Stimulated activated CD4-positive, alpha-beta T cell treated with anti-CD3 and anti-CD28 coated beads, Interleukin-1b, Interleukin-23, amount 100 ng/mL, for 48 hours (primary cell): ENCODE data around the gene CEBPZOS.

Experiments used
- DNase-seq: peaks from one replicate; pipeline ENCODE4 v3.0.0-alpha.2; 2020

The CEBPZOS gene

GRCh38 chr2:37196320-37197195, at the start of gene CEBPZOS:
Gene CEBPZOS, plus strand, starts transcription at chr2:37196496. Its CDS starts 3,209 bp downstream, at chr2:37199705.
- DNase-seq: peak; percentile 88

DNA sequence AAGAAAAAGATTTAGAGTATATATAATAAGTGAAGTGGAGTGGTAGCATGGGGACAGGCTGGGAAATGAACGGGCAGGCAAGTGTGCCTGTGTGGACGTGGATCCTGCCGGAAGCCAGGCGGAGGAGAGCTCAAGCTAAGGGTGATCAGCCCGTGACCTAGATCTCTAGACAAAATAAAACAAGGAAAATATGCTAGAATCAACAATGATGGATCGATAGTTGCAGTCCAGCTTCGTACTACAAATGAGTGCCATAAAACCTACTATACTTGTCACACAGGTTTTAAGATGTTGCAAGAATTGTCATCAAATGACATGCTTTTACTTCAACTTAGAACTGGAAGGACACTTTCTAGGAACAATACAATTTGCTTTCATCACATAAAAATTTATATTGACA, 48.0 kb upstream of the CEBPZOS start:
- DNase-seq: no peak

- DNase-seq: no peak
Measured at GRCh38 chr2:37149626-37150322, 46.5 kb upstream of the CEBPZOS start.

DNA sequence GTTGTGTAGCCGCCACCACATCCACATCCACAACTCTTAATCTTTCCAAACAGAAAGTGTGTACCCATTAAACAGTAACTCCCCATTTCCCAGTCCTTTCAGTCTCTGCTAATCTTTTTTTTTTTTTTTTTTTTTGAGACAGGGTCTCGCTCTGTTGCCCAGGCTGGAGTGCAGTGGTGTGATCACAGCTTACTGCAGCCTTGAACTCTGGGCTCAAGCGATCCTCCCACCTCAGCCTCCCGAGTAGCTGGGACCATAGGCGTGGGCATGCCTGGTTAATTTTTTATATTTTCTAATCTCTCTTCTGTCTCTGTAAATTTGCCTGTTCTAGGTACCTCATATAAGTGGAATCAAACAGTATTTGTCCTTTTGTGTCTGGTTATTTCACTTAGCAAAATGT, 43.1 kb upstream of the CEBPZOS start:
- DNase-seq: no peak

GRCh38 chr2:37154785-37155184, 41.5 kb upstream of the CEBPZOS start:
- DNase-seq: no peak

DNA sequence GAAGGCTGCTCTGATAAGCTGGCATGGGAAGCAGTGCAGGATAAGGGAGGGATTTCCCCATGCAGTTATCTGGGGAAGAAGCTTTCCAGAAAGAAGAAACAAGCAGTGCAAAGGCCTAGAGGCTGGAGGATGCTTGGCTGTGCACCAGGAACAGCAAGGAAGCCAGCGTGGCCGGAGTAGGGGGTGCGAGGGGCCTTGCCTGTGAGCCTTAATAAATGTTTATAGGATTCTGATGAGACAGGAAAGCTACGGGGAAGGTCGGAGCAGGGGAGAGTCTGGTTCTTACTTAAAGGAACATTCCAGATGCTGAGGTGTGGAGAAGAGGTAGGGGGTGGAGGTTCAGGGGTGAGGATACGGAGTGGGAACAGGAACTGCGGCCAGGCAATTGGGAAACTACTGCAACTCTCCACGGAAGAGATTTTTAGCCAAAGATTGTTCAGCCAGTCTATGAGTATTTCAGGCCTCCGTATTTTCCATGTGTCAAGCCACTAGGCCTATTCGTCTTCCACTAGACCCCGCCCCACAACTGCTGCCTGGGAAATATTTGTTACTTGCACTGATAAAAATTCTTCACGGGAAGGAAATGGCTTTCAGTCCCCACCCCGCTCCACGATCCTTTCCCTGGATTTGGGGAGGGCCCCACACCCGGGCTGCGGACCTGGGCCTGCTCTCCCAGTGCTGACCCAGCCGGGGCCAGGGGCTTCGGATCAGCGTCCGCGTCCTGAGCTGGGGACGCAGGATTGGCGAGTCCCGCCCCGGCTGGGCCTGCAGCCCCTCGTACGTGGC, 40.0 kb upstream of the CEBPZOS start:
- peak; percentile 11 for DNase-seq

GRCh38 chr2:37156857-37157714, 39.2 kb upstream of the CEBPZOS start, which contains the start of gene EIF2AK2:
Gene EIF2AK2, minus strand, starts transcription at chr2:37156980. Its CDS starts 9,174 bp downstream, at chr2:37147806.
- DNase-seq: peak; percentile 85

GRCh38 chr2:37164757-37165156, 31.5 kb upstream of the CEBPZOS start:
- DNase-seq: no peak

DNA sequence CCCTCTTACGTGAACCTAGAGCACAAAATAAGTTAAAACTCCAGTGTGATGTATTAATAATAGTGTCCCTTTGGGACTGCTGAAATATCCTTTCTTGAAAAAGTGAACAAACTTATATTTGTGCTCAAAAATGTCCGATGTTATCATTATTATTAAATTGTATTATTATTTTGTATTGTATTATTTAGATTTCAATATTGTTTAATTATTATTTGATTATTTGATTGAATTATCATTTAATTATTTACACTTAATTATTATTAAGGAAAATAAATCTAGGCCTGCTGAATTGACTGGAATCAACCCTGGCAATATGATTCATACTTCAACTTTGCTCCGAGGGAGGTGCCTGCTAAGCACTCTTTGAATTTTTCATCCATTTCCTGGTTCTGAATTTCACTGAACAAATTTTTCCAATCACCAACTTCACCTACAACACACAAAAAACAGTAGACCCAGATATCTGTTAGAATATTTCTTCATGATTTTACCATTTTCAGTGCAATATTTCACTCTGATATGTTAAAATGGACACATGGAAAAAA, 28.6 kb upstream of the CEBPZOS start:
- no peak for DNase-seq

- DNase-seq: no peak
Measured at GRCh38 chr2:37168217-37168981, 27.9 kb upstream of the CEBPZOS start.

DNA sequence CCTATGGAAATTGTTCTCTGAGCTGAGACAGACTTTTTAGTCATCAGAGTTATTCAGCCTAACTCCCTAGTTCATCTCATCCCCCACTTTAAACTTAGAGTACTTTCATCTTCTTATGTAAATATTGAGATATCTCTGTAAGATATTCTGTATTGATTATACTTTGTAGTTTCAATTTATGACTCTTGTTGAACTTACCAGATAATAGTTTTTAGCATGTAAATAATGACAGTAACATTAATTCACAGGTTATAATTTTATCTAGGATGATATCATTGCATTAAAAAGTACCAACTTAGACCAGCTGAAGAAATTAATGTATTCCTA, 24.7 kb upstream of the CEBPZOS start:
- DNase-seq: no peak

DNA sequence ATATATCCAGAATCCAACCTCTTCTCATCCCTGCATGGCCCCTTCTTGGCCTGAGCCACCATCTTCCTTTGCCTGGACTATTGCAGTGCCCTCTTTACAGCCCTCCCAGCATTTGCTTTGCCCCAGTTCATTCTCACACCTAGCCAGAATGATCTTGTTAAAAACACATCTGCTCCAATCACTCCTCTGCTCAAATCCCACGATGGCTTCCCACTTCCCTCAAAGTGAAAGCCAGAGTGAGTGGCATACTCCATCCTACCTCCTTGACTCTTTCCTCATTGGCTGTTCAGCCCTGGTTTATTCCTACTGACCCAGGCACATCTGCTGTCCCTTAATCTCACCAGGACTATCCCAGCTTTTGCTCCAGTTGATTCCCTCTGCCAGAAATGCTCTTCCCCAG, 22.6 kb upstream of the CEBPZOS start:
- no peak for DNase-seq

DNA sequence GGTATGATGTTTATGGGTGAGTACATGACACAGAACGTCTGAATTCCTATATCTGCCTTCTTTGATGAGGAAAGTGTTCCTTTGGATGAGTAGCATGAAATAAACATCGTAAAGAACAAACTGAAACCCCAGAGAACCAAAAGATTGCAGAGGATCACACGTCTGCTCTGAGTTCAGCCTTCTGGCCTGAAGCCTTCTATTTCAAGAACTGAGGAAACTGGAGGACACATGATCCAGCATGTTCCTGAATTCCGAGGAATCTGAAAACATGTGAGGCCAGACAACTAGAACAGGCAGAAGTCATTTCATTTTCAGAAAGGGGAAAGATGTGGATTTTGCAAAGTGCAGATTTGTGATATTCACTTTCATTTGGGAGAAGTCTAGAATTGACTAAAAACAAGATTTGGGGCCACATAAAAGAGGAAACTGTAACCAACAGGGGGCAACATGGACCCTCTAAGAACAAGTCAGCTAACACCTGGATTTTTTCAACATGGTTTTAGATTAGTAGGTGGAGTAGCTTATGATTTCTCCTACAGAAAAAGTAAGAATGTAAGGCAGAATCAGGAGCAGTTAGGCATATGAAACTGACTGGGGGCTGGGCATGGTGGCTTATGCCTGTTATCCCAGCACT, 16.2 kb upstream of the CEBPZOS start:
- no peak for DNase-seq

DNA sequence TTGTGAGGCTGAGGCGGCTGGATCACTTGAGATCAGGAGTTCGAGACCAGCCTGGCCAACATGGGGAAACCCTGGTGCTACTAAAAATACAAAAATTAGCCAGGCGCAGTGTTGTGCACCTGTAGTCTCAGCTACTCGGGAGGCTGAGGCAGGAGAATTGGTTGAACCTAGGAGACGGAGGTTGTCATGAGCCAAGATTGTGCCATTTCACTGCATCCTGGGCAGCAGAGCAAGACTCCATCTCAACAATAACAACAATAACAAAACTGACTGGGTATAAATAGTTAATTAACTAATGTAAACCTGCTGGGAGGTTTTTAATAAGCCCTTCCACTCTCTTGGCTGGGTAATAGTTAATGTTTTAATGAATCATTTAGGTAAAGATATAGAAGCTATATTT, 15.7 kb upstream of the CEBPZOS start:
- DNase-seq: no peak

DNA sequence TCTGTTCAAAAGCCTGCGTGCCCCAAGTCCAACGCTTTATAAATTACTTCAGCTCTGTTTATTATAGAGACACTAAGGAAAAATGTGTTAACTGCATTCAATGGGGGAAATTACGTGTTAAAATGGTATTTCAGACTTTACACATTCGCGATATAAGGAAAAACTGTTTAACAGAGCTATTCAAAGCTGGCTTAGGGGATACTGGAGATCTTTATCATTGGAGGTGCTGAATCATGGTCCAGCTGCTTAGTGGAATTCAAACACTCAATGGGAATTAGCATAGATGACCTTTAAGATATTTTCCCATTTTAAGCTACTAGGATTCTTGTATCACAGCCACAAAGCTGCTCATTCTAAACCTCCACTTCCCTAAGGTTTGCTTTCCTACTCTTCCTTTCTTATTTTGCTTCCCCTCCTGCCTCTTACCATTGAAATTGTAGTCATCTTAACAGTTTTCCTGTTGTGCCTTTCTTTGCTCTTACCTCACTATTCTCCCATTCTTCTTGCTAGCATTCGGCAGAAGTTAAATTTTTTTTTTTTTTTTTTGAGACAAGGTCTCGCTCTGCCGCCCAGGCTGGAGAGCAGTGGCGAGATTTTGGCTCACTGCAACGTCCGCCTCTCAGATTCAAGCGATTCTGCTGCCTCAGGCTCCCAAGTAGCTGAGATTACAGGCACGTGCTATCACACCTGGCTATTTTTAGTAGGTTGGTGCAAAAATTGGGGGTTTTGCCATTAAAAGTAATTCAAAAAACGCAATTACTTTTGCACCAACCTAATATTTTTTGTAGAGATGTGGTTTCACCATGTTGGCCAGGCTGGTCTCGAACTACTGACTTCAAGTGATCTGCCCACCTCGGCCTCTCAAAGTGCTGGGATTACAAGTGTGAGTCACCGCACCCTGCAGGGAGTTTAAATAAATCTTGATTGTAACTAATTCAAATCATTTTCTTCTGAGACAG, 14.3 kb upstream of the CEBPZOS start:
- no peak for DNase-seq

DNA sequence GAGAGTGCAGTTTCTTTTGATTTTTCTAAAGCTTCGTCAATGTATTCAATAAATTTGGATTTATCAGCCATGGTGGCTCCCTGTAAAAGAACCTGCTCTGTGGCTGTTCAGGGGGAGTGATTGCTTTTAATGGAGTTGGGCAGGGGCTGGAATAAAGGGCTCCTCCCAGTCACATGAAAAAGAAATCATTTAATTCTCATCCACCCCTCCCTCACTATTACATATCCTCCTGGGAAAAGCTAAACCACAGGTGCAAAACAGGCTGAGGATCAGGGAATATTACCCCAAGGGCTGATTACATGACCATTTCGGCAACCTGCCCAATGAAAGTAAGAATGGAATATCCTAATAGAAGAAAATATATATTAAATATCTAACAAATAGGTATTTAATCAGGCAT, 7.7 kb upstream of the CEBPZOS start, which contains the start of gene SULT6B1:
TSS of gene SULT6B1 (minus strand) at position 101 of the 400 bp plus-strand sequence. CDS start at position 71, 30 bp downstream.
- no peak for DNase-seq

GRCh38 chr2:37189452-37190153, 6.7 kb upstream of the CEBPZOS start:
- no peak for DNase-seq

- no peak for DNase-seq
Measured at GRCh38 chr2:37190290-37190689, 6.0 kb upstream of the CEBPZOS start.

DNA sequence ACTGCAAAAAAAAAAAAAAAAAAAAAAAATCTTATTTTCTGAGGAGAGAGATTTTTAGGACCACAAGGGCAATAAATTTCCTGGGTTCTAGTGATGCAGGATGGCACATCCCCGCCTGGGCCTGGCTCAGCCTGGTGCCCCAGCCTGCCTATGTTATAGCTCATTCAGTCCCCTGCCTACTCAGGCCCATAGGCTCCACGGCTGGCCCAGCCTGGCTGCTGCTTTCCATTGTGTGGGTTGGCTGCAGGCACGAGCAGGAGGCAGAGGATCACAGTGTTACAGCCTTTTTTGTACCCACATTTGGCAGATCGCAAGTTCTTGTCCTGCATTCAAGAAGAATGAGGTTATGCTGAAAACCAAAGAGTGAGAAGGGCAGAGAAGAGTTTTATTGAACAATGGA, 5.0 kb upstream of the CEBPZOS start:
- DNase-seq: no peak
